GM10266 (cell line): ENCODE measurements around the gene GBF1.

Experiments
- DNase-seq: peaks from one replicate; pipeline ENCODE4 v3.0.0; 2012; ENCODE audit errors: extremely low spot score
- CTCF ChIP-seq: IDR thresholded peaks from 2 replicates; pipeline ENCODE4 v1.5.1; 2012; ENCODE audit warnings: mild to moderate bottlenecking, low read depth; ENCODE audit not compliant: control insufficient read depth, insufficient read depth; ENCODE audit errors: missing control alignments

GBF1 gene

GRCh38 chr10:102399217-102400021, 154.1 kb downstream of the GBF1 start:
- peak; percentile 99 for TF ChIP-seq CTCF
- peak; percentile 91 for DNase-seq

DNA sequence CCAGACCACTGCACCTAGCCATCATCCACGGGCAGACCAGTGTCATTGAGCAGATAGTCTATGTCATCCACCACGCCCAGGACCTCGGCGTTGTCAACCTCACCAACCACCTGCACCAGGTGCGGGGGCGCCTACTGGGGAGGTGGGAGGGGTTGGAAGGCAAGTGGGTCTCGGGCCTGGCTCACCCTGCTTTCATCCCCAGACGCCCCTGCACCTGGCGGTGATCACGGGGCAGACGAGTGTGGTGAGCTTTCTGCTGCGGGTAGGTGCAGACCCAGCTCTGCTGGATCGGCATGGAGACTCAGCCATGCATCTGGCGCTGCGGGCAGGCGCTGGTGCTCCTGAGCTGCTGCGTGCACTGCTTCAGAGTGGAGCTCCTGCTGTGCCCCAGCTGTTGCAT, 154.7 kb downstream of the GBF1 start:
- no peak for TF ChIP-seq CTCF
- DNase-seq = no peak

DNA sequence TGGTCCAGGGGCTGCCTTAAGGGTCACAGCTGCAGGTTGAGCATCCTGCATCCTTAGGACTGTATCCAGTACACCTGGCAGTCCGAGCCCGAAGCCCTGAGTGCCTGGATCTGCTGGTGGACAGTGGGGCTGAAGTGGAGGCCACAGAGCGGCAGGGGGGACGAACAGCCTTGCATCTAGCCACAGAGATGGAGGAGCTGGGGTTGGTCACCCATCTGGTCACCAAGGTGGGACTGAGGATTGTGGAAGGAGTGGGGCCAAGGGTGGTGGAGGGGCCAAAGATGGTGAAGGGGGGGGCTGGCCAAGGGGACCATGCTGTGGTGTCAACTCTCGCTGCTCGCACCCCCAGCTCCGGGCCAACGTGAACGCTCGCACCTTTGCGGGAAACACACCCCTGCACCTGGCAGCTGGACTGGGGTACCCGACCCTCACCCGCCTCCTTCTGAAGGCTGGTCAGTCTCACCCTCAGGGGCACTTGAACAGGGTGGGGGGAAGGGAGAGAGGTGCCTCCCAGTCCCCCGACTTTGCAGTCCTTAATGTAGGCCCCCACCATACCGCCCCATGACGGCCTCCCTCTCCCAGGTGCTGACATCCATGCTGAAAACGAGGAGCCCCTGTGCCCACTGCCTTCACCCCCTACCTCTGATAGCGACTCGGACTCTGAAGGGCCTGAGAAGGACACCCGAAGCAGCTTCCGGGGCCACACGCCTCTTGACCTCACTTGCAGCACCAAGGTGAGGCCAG, 155.4 kb downstream of the GBF1 start:
- DNase-seq = no peak
- TF ChIP-seq CTCF = no peak

DNA sequence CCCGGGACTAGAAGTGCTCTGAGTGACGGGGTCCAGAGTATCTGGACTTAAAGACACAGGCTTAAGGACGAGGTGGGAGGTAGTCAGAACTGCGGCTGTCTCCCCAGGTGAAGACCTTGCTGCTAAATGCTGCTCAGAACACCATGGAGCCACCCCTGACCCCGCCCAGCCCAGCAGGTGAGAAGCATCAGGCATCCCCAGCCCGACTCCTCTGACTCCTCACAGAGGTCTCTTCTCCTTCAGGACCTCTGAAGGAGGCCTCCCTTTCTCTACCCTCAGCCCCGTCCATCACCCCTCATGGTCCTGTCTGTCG, 156.0 kb downstream of the GBF1 start:
- no peak for DNase-seq

GRCh38 chr10:102401735-102402511, 156.6 kb downstream of the GBF1 start:
- no peak for TF ChIP-seq CTCF
- DNase-seq = no peak

More for the DNA sequence above, 156.0 kb downstream of the GBF1 start:
- TF ChIP-seq CTCF = no peak

- TF ChIP-seq CTCF = no peak
- DNase-seq = peak; percentile 13
Observed at GRCh38 chr10:102402512-102402896, 157.2 kb downstream of the GBF1 start.
